HCT116 (cell line): ENCODE data around the gene IL26.

Experiments
- CBX3 ChIP-seq: IDR thresholded peaks from 2 replicates; pipeline ENCODE4 v1.6.1; 2012; ENCODE audit warnings: low read depth
- CEBPB ChIP-seq: IDR thresholded peaks from 2 replicates; pipeline ENCODE4 v1.6.1; 2012; ENCODE audit warnings: low read depth
- CTCF ChIP-seq, 3 experiments: fragments of 200-600 bp in 1 of 3; sonication (generic) in 1 of 3; IDR thresholded peaks in 2 of 3; conservative IDR thresholded peaks in 1 of 3; 2 replicates each; pipeline ENCODE4 v1.5.1; 2012 to 2017; ENCODE audit warnings: low read depth in 2 of 3, low read length in 2 of 3, antibody characterized with exemption in 1 of 3, borderline replicate concordance in 1 of 3, control low read depth in 1 of 3, mild to moderate bottlenecking in 1 of 3, mixed read lengths in 1 of 3, mixed run types in 1 of 3, moderate library complexity in 1 of 3; ENCODE audit not compliant: insufficient read depth in 1 of 3
- ELF1 ChIP-seq: IDR thresholded peaks from 2 replicates; pipeline ENCODE4 v1.6.1; 2012; ENCODE audit warnings: low read depth, borderline replicate concordance
- EZH2 ChIP-seq: fragments of 200-600 bp; sonication (generic); IDR thresholded peaks from 2 replicates; pipeline ENCODE4 v1.6.1; 2017; ENCODE audit warnings: antibody characterized with exemption, mixed run types
- EZH2phosphoT487 ChIP-seq: fragments of 200-600 bp; IDR thresholded peaks from 2 replicates; pipeline ENCODE4 v1.6.1; 2018; ENCODE audit warnings: antibody characterized with exemption, borderline replicate concordance
- MAX ChIP-seq: IDR thresholded peaks from 2 replicates; pipeline ENCODE4 v1.6.1; 2012
- POLR2A ChIP-seq: IDR thresholded peaks from 2 replicates; pipeline ENCODE4 v1.7.0; 2011; ENCODE audit warnings: borderline replicate concordance; ENCODE audit not compliant: insufficient read depth, insufficient read length; ENCODE audit errors: extremely low read depth
- POLR2AphosphoS5 ChIP-seq: IDR thresholded peaks from 2 replicates; pipeline ENCODE4 v1.6.1; 2011; ENCODE audit warnings: mild to moderate bottlenecking, low read depth, low read length, moderate library complexity
- RAD21 ChIP-seq: IDR thresholded peaks from 2 replicates; pipeline ENCODE4 v1.6.1; 2012; ENCODE audit warnings: low read depth, mild to moderate bottlenecking
- TCF7L2 ChIP-seq: IDR thresholded peaks from 2 replicates; pipeline ENCODE4 v1.7.0; 2011; ENCODE audit warnings: borderline replicate concordance, inconsistent platforms; ENCODE audit not compliant: insufficient read depth, insufficient read length; ENCODE audit errors: extremely low read depth
- ZBTB33 ChIP-seq: IDR thresholded peaks from 2 replicates; pipeline ENCODE4 v1.6.1; 2011; ENCODE audit warnings: mild to moderate bottlenecking, low read length, moderate library complexity; ENCODE audit not compliant: insufficient replicate concordance; ENCODE audit errors: extremely low read depth
- ZFX ChIP-seq: fragments of 450-650 bp; IDR thresholded peaks from 2 replicates; pipeline ENCODE4 v1.6.1; 2017
- ZNF274 ChIP-seq: fragments of 200-500 bp; sonication (Bioruptor generic); IDR thresholded peaks from 2 replicates; pipeline ENCODE4 v1.6.1; 2014; ENCODE audit warnings: mild to moderate bottlenecking, low read depth, low read length, inconsistent platforms

GRCh38 chr12:68163560-68164081 is 62.0 kb downstream of the IL26 start:
- TF ChIP-seq TCF7L2 (no peak), CTCF (IDR thresholded peaks at IDR 0.05 in 2 of 3, conservative IDR thresholded peaks at IDR 0.05 in 1 of 3; ENCODE audit: borderline replicate concordance in 1 of 3, insufficient read depth in 1 of 3, low read depth in 2 of 3, low read length in 2 of 3) (no peak), EZH2 (no peak), ZBTB33 (no peak), POLR2AphosphoS5 (no peak), POLR2A (no peak), MAX (no peak), ZFX (no peak), EZH2phosphoT487 (no peak), CEBPB (no peak), RAD21 (no peak), ELF1 (no peak), ZNF274 (no peak), CBX3 (no peak)
